Measurements from ENCODE around the gene SNAI3.

The SNAI3 gene

DNA sequence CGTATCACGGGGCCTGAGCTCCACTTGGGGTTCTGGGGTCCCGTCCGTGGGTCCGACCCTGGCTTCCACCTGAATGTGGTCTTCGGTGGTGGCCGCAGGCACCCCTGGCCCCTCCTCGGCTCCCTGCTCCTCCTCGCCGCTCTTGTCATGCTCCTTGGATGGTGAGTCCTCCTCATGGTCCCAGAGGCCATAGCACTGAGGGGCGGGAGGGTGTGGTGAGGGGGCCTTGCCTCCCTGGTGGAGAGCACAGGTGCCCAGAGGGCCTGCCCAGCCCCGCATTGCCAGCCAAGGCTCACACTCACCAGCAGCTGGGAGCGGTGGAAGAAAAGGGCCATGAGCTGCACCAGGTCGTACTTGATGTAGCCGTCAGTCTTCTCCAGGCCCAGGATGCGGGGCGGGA lies 34.9 kb upstream of the SNAI3 start:
- DNase-seq, result no peak

DNA sequence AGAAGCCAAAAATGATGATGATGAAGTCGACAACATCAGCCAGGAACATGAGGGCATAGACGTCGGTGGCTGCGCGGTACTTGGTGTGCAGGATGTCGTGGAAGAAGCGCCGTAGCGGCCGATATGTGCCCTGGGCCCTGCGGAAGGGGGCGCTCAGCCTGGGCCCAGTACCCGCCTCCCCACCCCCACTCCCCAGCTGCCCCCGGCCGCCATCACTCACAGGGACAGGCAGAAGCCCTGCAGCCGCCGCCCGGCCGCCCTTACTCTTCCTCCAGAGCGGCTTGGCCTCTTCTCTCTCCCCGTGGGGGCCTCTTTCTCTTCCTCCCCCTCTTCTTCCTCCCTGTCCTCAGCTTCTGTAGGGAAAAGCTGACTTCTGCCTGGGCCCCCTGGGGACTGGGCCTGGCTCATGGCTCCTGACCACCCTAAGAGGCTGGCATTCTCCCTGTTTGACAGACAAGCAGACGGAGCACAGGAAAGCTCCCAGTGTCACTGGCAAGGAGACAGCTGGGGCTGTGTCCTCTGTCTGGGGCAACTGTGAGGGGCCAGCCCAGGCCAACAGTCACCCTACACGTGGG lies 34.2 kb upstream of the SNAI3 start:
- DNase-seq, result no peak

DNA sequence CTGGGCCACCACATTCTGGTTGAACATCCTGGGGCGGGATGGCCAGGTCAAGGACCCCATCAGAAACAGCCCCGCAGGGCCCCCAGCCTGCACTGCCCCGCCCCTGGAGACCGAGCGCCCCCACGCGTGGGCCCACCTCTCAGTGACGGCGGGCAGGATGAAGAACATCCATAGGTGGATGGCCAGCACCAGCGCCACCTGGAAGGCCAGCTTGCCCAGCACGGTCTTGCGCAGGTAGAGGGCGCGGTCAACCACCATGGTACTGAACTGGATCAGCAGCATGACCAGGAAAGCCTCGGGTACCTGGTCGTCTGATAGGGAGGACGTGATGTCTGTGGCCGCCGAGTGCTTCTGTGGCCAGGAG lies 33.6 kb upstream of the SNAI3 start:
- DNase-seq, result no peak

DNA sequence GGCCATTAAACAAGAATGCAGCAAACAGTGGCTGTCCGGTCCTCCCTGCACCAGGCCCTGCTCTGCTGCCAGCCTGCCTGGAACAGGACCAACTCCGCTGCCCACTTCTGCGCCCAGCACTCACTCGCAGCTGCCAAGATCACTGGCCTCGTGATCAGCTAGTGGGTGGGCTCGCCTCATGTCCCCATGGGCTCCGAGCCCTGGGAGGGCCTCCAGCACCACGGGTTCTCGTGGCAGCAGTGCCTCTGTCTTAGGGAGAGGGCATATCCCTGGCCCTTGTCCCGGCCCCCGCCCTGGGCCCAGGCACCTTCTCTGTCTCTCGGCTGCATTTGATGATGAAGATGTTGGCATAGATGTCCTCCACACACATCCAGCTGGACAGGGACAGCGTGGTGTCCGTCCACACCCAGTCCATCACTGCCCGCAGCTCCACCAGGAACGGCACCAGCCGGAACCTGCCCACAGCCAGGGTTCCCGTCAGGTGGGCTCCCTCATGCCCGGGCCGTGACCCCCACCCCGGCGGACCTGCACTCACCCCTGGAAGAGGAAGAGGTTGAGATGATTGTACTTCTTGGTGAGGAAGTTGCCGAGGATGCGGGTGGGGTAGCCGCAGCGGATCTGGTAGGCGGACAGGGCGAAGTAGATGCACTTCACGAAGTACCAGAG lies 33.1 kb upstream of the SNAI3 start:
- no peak for DNase-seq

DNA sequence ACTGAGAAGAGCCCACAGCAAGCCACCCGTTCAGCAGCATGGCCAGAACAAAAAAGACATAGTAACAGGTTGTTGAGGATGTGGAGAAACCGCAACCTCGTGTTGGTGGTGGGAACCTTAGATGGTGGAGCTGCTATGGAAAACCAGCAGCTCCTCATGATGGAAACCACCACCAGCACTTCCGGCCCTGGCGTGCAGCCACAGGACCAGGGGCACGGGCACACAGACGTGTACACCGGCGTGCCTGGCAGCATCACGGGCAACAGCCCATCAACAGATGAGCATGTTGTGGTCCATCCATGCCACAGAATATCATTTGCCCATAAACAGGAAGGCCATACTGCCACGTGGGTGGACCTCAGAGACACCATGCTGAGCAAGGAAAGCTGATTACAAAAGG lies 31.9 kb upstream of the SNAI3 start:
- DNase-seq, result no peak

DNA sequence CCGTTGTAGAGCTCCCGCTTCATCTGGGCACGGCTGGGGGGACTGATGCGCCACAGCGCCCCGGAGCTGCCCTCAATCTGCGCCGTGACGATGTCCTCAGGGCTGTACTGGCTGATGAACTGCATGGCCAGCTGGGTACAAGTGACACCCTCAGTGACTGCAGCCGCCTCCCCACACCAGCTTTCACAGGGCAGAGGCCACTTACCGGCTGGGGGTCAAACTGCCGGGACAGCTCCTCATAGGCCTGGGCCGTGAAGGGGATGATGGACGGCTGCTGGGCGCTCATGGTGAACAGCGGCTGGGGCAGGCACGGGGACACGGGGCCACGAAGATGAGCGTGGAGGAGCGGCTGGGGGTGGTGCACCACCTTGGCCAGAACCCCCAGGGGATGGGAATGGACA lies 30.3 kb upstream of the SNAI3 start:
- DNase-seq, result no peak

DNA sequence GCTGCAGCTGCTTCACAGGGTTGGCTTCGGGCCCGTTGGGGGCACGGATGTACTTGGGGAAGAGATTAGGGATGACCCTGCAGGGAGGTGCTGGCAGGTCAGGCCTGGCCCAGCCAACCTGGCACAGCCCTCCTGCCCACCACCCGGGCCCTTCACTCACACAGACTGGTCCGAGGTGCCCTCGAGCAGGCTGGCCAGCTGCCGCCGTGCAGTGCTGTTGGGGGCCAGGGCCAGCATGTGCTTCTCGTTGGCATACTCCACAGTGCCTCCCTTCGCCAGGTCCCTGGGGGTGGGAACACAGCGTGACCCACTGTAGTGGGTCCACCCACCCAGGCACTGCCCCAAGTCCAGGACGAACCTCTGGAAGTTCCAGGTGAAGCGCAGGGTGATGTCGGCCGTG lies 29.9 kb upstream of the SNAI3 start:
- DNase-seq, result no peak

DNA sequence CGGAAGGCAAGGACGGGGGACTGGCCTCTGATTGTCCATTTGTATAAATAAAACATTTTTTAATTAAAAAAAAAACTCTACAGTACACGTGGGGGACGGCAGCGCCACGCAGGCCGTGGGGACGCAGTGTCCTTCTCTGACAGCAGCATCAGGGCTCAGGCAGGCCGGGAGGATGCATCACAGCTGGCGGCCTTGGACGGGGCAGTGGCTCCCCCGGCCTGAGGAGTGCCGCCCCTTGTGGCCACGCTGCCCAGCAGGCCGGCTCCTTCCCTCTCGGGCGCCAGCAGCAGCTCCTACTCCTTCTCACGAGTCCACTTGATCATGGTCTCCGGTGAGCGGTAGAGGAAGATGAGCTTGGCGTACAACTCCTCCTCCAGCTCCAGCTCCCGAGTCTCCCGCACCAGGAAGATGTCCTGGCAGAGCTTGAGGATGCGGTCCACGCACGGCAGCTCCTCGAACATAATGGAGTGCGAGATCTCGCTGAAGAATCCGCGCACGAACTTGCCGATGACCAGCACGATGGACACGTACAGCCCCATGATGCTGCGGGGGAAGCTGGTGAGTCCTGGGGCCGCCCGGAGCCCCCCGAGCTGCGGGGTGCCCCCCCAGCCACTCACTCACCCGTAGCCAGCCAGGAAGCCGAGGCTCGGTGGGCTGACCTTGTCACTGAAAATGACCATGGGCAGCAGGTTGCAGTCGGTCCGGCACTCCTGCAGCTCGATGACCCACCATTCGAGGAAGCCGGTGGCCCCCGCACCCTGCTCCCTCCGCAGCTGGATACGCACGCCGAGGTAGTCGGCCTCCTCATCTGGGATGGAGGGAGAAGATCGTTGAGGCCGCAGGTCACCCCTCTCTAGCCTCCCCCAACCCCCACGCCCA lies 29.2 kb upstream of the SNAI3 start:
- DNase-seq, result no peak

DNA sequence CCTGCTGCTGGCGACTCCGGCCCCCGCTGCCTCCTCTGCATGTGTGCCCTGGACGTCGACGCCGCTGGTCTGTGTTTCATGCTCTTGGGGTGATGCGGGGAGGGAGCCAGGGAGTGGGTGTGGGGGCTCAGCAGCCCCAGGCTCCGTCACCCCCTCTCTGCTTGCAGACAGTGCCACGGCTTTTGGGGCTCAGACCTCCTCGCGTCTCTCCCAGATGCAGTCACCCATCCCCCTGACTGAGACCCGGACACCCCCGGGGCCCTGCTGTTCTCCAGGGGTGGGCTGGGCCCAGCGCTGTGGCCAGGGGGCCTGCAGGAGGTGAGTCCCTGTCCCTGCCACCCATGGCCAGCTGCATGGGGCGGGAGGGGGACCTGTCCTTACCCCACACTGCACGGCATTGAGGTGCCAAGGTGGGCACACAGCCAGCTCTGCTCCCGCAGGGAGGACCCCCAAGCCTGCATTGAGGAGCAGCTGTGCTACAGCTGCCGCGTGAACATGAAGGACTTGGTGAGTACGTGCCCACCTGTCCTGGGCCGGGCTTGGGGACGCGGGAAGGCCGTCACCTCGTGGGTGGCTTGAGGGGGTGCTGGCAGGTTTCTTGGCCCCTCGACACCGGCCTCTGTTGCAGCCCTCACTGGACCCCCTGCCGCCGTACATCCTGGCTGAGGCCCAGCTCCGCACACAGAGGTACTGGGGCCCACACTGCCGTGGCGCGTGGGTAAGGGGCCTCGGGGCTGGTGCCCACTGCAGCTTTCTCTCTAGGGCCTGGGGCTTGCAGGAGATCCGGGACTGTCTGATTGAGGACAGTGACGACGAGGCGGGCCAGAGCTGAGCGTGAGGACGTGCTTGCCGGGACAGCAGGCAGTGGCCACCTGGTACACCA lies 28.4 kb upstream of the SNAI3 start:
- DNase-seq, result no peak

DNA sequence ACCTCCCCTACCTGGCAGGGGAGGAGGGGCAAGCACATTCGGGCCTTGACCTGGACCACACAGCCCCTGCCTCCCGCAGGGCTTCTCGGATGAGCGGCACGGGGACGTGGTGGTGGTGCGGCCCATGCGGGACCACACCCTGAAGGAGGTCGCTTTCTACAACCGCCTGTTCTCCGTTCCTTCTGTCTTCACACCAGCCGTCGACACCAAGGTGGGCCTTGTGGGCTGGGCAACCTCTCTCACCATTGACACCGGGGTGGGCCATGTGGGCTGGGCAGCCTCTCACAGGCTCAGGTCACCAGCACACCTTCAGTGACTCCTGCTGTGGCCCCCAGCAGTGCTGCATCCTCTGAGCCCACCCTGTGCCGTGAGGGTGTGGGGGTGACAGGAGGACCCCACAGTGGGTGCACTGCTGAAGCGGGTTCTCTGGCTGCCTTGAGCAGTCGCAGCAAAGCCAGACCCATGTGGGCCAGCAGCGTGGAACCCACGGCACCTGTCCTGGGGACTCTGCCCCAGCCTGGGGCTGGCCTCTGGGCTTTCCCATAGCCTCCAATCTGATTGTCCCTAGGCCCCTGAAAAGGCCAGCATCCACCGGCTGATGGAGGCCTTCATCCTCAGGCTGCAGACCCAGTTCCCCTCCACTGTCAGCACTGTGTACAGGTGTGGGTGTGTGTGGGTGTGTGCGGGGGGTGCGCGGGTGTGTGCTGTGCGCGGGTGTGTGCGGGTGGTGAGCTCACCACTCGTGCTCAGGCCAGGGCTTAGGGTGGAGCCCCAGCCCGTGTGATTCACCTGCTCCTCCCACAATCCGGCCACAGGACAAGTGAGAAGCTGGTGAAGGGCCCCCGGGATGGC lies 27.5 kb upstream of the SNAI3 start:
- no peak for DNase-seq

DNA sequence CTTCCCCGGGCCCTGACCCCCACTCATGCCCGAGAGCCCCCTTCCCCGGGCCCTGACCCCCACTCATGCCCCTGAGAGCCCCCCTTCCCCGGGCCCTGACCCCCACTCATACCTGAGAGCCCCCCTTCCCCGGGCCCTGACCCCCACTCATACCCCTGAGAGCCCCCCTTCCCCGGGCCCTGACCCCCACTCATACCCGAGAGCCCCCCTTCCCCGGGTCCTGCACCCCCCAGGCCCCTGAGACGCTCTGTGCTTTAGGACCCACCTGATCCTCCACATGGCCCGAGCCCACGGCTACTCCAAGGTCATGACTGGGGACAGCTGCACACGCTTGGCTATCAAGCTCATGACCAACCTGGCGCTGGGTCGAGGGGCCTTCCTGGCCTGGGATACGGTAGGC lies 26.7 kb upstream of the SNAI3 start:
- no peak for DNase-seq

DNA sequence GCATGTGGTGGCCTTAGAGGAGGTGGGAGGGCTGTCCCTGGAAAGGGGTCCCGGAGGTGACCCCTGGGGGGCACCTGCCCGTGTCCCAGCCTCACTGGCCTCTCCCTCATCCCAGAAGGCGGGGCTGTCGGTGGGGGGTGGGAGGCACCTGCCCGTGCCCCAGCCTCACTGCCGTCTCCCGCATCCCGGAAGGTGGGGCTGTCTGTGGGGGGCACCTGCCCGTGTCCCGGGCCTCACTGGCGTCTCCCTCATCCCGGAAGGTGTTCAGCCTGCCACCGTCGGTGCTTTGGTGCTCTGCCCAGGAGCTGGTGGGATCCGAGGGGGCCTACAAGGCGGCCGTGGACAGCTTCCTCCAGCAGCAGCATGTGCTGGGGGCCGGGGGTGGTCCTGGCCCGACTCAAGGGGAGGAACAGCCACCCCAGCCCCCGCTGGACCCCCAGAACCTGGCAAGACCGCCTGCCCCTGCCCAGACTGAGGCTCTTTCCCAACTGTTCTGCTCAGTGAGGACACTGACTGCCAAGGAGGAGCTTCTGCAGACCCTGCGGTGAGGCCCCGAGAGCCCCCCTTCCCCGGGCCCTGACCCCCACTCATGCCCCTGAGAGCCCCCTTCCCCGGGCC lies 26.2 kb upstream of the SNAI3 start:
- no peak for DNase-seq

DNA sequence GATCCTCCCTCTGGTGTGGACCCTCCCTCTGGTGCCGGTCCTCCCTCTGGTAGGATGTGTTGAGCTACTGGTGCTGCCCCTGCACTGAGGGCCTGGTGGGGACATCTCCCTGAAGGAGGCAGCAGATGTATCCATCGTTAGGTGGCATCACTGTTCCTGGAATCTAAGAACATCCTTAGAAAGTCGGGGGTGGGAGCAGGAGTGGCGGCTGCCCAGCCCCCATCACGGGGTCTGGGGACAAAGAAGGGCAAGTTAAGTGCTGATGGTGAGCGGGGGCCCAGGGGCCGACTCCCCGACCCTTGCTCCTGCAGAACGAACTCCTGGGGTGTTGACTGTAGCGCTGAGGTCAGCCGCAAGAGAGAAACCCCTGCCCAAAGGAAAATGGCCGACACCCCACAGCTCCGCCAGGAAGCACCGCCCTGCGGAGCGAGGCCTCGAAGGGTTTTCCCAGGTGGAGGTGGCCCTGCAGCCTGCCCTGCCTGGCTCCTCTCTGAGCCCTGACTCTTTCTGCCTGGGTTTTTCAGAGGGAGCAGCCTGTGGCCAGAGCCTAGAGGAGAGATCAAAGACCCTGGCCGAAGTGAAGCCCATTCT lies 25.5 kb upstream of the SNAI3 start:
- no peak for DNase-seq

DNA sequence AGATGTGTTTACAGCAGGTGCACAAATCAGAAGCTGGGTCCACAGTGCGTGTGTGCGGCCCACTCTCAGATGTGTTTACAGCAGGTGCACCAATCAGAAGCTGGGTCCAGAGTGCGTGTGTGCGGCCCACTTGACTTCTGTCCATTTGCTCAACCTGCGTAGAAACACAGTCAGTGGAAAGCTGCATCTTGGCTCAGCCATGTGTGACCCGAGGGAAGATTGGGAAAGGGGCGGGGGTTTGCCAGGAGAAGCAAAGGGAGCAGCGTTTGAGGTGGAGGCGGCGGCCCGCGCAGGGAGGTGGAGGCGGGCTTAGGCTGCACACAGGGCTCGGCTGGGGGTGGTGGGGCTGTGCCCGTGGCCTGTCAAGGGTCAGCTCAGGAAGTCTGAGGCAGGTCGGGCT lies 24.2 kb upstream of the SNAI3 start:
- no peak for DNase-seq

DNA sequence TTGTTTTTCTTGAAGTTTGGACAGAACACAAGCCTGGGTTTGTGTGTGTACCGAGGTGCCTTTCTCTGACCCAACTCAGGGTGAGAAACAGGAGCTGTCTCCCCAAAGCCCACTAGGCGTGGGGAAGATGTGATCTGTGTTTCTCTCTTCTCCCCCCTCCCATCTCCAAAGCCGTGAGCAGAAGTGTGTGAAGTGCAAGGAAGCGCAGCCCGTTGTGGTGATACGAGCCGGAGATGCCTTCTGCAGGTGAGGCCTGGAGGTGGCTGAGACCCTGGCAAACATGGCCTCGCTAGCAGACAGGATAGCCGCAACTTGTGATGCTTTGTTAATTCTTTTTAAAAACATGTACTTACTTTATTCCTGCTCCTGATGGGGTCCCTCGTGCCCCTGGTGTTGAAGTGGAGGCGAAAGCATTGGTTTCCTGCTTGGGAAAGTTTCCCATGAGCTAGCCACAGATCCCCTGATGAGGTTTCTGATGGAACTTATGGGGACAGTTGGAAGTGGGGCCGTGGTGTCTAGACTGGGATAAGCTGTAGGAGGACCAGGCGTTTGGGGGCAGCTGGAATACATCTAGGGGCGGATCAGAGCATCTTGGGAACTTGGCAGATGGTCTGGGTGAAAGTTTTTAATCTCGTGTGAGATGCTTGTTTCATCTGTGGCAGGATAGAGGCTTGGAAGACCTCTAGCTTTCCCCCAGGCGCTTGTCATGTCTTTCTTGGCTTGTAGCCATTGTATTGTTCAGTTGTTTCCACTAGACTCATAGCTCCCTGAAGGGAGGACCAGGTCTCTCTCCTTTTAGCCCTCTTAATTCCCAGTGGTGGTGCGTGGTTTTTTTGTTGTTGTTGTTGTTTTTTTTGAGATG lies 20.9 kb upstream of the SNAI3 start:
- DNase-seq, result peak; percentile 45

DNA sequence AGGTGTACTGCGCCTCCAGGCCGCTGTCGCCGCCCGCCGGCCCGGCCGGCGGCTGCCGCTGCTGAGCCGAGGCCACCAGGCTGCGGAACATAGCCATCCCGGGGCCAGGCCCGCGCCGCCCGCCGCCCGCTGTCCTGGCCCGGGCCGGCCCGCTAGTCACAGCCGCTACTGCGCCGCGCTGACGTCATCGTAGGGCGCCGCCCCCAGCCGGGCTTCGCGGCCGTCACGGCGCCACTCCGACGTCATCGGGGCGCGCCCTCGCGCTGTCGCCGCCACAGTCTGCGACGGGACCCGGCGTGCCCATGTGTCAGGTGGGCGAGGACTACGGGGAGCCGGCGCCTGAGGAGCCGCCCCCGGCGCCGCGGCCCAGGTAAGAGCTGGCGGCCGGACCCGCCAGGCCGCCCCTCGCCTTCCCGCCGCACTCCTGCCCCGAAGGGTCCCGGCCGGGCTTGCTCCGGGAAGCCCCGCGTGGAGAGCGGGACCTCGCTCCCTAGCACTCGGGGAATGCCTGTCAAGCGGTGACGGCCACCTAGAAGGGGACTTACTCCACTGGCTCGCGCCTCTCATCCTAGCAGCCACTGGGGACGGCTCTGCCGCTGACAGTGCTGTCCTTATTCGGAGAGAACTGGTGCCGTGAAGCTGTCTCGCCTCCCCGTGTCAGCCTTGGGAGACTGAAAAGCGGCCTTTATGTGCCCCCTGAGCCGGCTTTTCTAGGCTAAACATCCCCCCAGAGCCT lies 20.1 kb upstream of the SNAI3 start, which contains the start of the genes CTU2 and RNF166:
Gene CTU2 (plus strand): TSS at position 275 of the 736 bp plus-strand sequence. CDS start 28 bp downstream, at position 303.
Gene RNF166 (minus strand): TSS at position 180 of the 736 bp plus-strand sequence. CDS start 83 bp downstream, at position 97.
- peak; percentile 86 for DNase-seq

DNA sequence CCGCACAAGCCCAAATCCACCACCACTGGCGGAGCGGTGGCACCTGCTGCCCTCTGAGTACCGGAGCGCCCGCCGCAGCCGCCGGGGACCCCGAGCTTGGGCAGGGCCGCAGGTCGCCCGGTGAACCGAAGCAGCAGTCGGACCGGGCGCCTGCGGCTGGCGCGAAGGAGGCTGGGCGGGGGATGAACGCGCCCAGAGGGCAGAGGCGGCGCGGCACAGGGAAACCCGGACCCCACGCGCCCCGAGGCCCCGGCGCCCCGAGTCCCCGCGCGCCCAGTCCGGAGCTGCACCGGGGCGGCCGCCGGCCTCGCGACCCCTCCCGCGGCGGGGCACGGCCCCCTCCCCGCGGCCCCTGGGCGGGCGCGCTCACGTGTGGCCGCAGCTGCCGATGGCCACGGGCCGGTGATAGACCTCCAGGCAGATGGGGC lies 19.5 kb upstream of the SNAI3 start:
- DNase-seq, result peak; percentile 26

DNA sequence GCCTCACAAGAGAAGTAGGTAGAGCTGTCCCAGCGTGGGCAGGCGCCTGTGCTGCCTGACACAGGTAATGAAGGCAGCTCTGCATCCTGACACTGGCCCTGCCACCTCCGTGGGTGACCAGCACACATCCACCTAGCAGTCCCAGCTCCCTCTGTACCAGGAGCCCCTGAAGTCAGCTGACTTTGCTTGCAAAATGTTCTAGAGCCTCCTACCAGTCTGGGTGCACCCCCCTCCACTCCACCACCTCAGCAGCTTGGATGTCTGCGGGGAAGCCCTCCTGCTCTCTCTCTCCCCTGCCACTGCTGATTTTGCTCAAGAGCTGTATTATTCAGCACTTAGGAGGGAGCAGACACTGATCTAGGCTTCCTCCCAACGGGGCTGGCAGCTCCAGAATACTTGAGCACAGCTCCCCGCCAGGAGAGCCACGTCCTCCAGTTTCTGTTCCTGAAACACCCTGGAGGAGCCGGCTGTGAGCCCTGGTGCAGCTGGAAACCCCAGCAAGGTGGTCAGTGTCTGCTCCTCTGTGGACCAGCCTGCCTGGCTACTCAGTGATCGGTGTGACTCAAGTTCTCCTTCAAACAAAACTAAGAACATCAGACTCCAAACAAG lies 18.9 kb upstream of the SNAI3 start:
- DNase-seq, result peak; percentile 40
